ENCODE measurements around the gene CCDC63. TPM values are rescaled to one million over a fixed set of nuclear protein-coding genes. Genes with fewer than 3 reads are reported as not detected.

Gene CCDC63
- not detected for total RNA-seq
- long read RNA-seq = 0 reads

- peak; percentile 63 for ATAC-seq
- intact Hi-C loops (cut with micrococcal nuclease) = no loop called here
- DNase-seq = peak; percentile 81
Measured at GRCh38 chr12:110846615-110847566, at the start of gene CCDC63. Gene CCDC63, plus strand, starts transcription at chr12:110846987. Its CDS starts 5,968 bp downstream, at chr12:110852955.

DNA sequence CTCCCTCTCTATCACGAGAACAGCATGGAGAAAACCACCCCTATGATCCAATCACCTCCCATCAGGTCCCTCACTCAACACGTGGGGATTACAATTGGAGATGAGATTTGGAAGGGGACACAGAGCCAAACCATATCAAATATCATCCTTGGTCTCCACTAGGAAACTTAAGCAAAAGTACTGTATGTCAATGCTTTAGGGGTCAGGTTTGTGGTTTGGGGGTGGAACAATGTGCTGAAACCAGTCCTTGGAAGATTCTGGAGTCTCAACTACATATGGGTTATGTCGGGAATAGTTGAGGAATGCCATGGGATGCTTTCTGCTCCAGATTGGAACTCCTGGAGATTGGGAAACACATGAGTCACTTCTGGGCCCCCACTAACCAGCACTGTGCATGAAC lies 48.3 kb upstream of the CCDC63 start:
- DNase-seq = no peak
- intact Hi-C loops (cut with micrococcal nuclease) = no loop called here
- ATAC-seq = no peak

DNA sequence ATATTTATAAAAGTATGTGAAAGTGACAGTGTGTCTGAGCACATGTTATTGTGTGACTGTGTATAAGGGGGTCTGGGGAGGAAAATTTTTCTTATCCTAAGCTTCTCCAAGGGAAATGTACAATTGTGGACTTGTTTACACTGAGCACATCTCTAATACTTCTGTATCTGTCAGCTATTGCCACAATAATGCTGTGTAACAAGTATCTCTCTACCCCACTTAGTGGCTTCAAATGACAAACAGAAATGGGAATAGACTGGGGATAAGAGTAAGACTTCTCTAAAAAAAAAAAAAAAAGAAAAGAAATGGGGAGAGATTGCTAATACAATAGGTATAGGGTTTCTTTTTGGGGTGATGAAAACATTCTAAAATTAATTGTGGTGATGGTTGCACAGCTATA lies 44.3 kb upstream of the CCDC63 start:
- intact Hi-C loops (cut with micrococcal nuclease) = no loop called here
- ATAC-seq (no peak), DNase-seq (no peak)

GRCh38 chr12:110804406-110804805 lies 42.4 kb upstream of the CCDC63 start:
- DNase-seq = no peak
- ATAC-seq = no peak
- intact Hi-C loops (cut with micrococcal nuclease) = no loop called here

DNA sequence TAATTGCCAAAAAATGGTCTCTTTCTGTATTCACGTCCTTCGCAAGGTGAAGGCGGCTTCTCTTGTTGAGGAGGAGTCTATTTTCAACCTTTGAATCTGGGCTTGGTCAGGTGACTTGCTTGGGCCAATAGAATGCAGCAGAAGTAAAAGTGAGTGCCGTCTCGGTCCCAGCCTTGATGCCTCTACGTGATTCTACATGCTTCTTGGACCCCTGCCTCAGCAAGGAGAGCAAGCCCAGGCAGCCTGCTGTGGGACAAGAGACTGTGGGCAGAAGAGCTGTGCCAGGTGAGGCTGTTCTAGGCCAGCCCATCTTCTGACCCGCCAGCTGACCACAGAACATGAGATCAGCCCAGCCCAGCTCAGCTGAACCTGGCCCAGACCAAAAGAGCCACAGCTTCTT lies 39.1 kb upstream of the CCDC63 start:
- ATAC-seq = no peak
- intact Hi-C loops (cut with micrococcal nuclease) = no loop called here

DNA sequence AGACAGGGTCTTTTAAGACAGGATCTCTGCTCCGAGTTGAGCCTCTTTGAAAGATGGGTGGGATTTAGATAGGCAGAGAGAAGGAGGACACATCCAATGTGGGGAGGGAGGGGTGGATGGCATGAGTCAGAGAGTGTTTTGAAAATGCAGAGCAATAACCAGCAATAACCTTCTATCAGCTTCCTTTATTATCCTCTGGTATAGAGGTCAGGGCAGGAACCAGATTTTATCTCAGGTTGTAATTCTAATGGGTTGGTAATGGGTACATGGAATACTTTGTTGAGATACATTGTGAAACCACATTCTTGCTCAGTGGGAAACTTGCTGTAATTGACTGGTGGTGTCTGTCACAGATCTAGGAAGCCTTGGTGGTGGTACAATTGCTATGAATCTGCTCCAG lies 37.6 kb upstream of the CCDC63 start:
- ATAC-seq (no peak), DNase-seq (no peak)
- intact Hi-C loops (cut with micrococcal nuclease) = no loop called here

More for the DNA sequence above, 39.1 kb upstream of the CCDC63 start:
- DNase-seq = no peak

DNA sequence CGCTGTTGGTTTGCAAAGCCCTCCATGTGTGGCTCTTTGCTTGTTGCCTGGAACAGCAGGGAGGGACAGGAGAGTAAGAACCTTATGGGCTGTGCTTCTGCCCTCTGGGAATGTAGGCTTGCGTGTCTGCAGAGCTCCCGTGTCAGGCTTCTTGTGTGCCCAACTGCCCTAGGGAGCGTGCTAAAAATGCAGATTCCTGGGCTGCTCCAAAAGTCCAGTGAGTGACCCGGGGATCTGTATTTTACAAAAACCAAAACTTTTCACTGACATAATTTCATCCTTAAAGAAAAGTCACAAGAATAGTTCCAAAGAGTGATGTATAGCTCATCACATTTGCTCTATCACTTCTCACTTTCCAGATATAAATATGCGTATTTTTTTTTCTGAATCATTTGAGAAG lies 34.8 kb upstream of the CCDC63 start:
- no peak for ATAC-seq
- DNase-seq = no peak
- intact Hi-C loops (cut with micrococcal nuclease) = no loop called here

DNA sequence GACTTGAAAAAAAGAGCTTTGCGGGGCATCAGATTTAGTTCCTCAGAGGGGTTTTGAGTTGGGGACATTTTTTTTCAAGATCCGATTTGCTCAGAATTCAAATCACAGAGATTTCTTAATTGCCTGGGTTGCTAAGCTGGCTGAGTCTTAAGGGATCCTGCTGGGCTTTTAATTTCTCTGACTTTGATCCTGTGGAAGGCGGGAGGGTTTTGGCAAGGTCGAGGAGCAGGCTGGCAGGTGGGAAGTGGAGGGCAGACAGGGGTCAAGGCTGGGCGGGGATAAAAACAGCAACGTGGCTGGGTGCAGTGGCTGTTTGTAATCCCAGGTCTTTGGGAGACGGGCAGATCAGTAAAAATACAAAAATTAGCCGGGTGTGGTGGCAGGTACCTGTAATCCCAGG lies 33.5 kb upstream of the CCDC63 start:
- intact Hi-C loops (cut with micrococcal nuclease) = no loop called here
- DNase-seq = no peak
- no peak for ATAC-seq

GRCh38 chr12:110813756-110814155 lies 33.0 kb upstream of the CCDC63 start:
- ATAC-seq = no peak
- DNase-seq = no peak
- intact Hi-C loops (cut with micrococcal nuclease) = no loop called here

DNA sequence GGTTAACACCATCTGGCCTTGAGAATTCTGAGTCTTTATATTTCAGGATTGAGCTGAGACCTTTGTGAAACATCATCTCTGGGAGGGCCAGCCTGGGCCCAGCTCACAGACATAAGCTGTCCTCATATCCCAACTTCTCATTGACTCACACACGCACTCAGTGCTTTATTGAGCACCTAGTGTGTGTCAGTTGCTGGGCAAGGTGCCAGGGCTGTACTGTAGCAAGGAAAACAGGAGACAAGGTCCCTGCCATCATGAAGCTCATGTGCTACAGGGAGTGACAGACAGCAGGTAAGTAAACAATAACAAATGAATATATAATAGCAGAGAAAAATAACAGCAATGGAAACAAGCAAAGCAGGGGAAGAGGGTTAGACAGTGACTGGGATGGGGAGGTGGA lies 30.5 kb upstream of the CCDC63 start:
- no peak for DNase-seq
- ATAC-seq = no peak
- intact Hi-C loops (cut with micrococcal nuclease) = no loop called here

- no peak for ATAC-seq
- no peak for DNase-seq
- intact Hi-C loops (cut with micrococcal nuclease) = no loop called here
Measured at GRCh38 chr12:110816779-110817178, 30.0 kb upstream of the CCDC63 start.

DNA sequence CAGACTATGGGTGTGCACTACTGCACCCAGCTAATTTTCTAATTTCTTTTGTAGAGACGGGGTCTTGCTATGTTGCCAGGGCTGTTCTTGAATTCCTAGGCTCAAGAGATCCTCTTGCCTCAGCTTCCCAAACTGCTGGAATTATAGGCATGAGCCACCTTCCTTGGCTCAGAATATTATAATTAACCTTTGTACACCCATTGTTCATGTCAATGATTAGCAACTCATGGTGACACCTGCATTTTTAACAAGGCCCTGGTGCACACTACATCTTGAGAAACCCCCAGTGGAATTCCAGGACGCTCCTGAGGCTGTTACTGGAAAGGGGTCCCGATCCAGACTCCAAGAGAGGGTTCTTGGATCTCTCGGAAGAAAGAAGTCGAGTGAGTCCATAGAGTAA lies 28.3 kb upstream of the CCDC63 start:
- ATAC-seq = no peak
- intact Hi-C loops (cut with micrococcal nuclease) = no loop called here
- DNase-seq = no peak

- no peak for ATAC-seq
- intact Hi-C loops (cut with micrococcal nuclease) = no loop called here
- no peak for DNase-seq
Measured at GRCh38 chr12:110819150-110819549, 27.6 kb upstream of the CCDC63 start.

DNA sequence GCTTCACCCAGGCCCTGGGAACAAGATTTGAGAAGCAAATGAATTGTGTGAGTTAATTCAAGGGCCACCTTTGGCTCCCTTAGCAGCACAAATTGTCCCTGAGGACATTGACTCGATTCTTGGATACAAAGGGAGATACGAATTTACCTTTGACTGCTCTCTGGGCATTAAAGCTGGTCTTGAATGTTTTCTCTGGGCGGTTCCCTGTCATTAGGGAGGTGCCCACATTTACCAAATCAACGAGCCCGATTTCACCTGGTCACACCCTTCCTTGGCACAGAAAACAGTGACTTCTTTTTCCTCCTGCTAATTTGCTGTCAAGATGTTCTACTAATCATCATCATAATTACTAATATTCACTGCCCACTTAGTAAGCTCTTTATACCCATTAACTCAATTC lies 27.1 kb upstream of the CCDC63 start:
- intact Hi-C loops (cut with micrococcal nuclease) = no loop called here

GRCh38 chr12:110821917-110822316 lies 24.9 kb upstream of the CCDC63 start:
- ATAC-seq (no peak), DNase-seq (no peak)
- intact Hi-C loops (cut with micrococcal nuclease) = no loop called here

More for the DNA sequence above, 27.1 kb upstream of the CCDC63 start:
- no peak for DNase-seq
- ATAC-seq = no peak

DNA sequence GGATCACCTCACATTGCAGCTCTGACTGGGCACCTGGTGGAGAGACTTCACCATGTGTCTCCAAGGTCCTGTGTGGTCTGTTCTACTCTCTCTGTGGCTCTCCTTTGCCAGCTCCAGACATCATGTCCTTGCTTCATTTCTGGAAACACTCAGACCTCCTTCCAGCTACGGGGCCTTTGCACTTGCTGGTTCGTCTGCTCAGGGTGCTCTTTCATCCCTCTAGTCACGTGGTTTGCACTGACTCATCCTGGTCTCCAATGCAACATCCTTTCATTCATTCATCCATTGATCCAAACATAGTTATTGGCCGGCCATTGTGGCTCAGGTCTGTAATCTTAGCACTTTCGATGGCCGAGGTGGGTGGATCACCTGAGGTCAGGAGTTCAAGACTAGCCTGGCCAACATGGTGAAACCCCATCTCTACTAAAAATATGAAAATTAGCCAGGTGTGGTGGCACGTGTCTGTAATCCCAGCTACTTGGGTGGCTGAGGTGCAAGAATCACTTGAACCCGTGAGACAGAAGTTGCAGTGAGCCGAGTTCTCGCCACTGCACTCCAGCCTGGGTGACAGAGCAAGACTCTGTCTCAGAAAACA lies 23.9 kb upstream of the CCDC63 start:
- DNase-seq (no peak), ATAC-seq (no peak)
- intact Hi-C loops (cut with micrococcal nuclease) = no loop called here

GRCh38 chr12:110824342-110824741 lies 22.4 kb upstream of the CCDC63 start:
- ATAC-seq = no peak
- no peak for DNase-seq
- intact Hi-C loops (cut with micrococcal nuclease) = no loop called here

- intact Hi-C loops (cut with micrococcal nuclease) = no loop called here
- DNase-seq (no peak), ATAC-seq (no peak)
Measured at GRCh38 chr12:110825530-110825929, 21.3 kb upstream of the CCDC63 start.

DNA sequence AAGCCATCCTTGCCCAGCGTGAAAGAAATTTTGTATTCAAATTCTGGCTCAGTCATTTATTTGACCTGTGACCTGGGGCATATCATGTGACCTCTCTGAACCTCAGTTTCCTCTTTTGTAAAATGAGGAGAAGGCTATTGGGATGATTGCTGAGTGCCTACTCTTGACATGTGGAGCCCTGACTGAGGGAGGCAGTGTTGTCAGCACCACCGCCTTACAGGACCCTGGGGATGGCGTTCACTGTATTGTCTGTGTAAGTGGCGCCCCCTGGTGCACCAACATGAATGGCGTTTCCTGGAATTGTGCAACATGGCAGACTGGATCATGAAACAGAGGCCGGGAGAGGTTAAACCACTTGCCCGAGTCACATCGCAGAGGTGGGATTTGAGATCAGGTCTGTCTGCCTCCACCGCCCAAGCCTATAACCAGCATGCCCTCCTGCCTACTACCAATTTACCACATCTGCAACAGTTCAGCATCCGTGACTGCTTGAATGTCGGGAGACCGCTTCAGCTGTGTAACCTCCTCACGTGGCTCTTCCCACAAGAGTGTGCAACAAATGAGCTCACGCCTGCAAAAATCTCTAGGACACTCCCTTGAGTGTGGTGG lies 20.1 kb upstream of the CCDC63 start:
- intact Hi-C loops (cut with micrococcal nuclease) = no loop called here
- DNase-seq (peak; percentile 92), ATAC-seq (peak; percentile 96)

GRCh38 chr12:110829308-110829707 lies 17.5 kb upstream of the CCDC63 start:
- peak; percentile 66 for ATAC-seq
- intact Hi-C loops (cut with micrococcal nuclease) = no loop called here
- DNase-seq = peak; percentile 46

All from left ventricle myocardium superior (tissue), 1 donor.